ENCODE data around the gene MAPRE2.

DNA sequence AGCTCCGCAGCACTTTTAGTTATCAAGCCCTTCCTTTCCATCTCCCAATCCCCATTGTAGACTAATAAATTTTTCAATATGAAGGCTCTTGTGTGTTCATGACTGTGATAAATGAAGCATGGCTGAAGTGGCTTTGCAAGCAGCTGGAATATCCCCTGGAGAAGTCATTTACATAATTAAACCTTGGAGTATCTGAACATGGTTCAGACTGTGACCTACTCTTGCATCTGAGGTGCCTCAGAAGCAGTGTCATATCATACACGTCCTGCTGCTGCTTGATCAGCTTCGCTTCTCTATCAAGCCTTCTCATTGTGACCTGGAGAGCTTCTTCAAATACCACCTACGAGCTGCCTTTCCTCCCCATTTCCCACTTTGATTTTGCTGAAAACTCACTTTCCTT is 151.2 kb downstream of the MAPRE2 start:
- no peak for TF ChIP-seq EZH2 (IDR thresholded peaks at IDR 0.05; ENCODE audit: insufficient read depth, poor library complexity, severe bottlenecking)
- TF ChIP-seq EZH2phosphoT487 (IDR thresholded peaks at IDR 0.05; ENCODE audit: insufficient read depth, low read depth) = no peak
